PC-3 (cell line): ENCODE measurements around the gene EXOC6B.

ENCODE experiments used
- CTCF ChIP-seq: fragments of 300-600 bp; sonication (generic); conservative IDR thresholded peaks from 2 replicates; pipeline ENCODE4 v1.5.1; 2017; ENCODE audit warnings: antibody characterized with exemption, low read depth, mild to moderate bottlenecking, low read length
- EZH2 ChIP-seq: fragments of 300-600 bp; sonication (generic); IDR thresholded peaks from one replicate; pipeline ENCODE4 v1.6.1; 2017; ENCODE audit warnings: antibody characterized with exemption, mild to moderate bottlenecking, low read length; ENCODE audit not compliant: unreplicated experiment

- TF ChIP-seq EZH2: no peak
- no peak for TF ChIP-seq CTCF
Measured at GRCh38 chr2:72613931-72614330, 211.9 kb downstream of the EXOC6B start.
